ENCODE measurements around the gene MED6. TPM values are rescaled to one million over a fixed set of nuclear protein-coding genes. Genes with fewer than 3 reads are reported as not detected.

The MED6 gene
- total RNA-seq, 1 donor from 2014 or later: 55.2 TPM

GRCh38 chr14:70640938-70641547 lies 40.6 kb upstream of the MED6 start:
- Mint-ChIP-seq H3K36me3 (ENCODE audit: unreplicated experiment) (peaks cover 4% of the 10 kb centered on the region), H3K4me3 (ENCODE audit: unreplicated experiment) (peak overlapping the region; percentile 93), H3K27me3 (ENCODE audit: unreplicated experiment) (peaks cover 24% of the 10 kb centered on the region), H3K4me1 (ENCODE audit: low read depth, unreplicated experiment) (peaks cover 16% of the 10 kb centered on the region), H3K9me3 (ENCODE audit: unreplicated experiment) (peaks cover 17% of the 10 kb centered on the region), H3K27ac (ENCODE audit: unreplicated experiment) (peak overlapping the region; percentile 90)
- no peak for TF ChIP-seq CTCF (IDR thresholded peaks at IDR 0.05; ENCODE audit: partially characterized antibody, unreplicated experiment)
- peak; percentile 50 for DNase-seq

GRCh38 chr14:70638416-70638815 lies 38.0 kb upstream of the MED6 start:
- Mint-ChIP-seq H3K9me3 (ENCODE audit: unreplicated experiment) (peaks cover 14% of the 10 kb centered on the region), H3K4me1 (ENCODE audit: low read depth, unreplicated experiment) (peaks cover 12% of the 10 kb centered on the region), H3K36me3 (ENCODE audit: unreplicated experiment) (peaks cover 6% of the 10 kb centered on the region), H3K27ac (ENCODE audit: unreplicated experiment) (no peak overlapping the region), H3K27me3 (ENCODE audit: unreplicated experiment) (peaks cover 18% of the 10 kb centered on the region), H3K4me3 (ENCODE audit: unreplicated experiment) (no peak overlapping the region)
- no peak for TF ChIP-seq CTCF (IDR thresholded peaks at IDR 0.05; ENCODE audit: partially characterized antibody, unreplicated experiment)
- no peak for DNase-seq

- H3K9me3 Mint-ChIP-seq (ENCODE audit: unreplicated experiment): peaks cover 3% of the 10 kb centered on the region
- no peak for TF ChIP-seq CTCF (IDR thresholded peaks at IDR 0.05; ENCODE audit: partially characterized antibody, unreplicated experiment)
- H3K4me1 Mint-ChIP-seq (ENCODE audit: low read depth, unreplicated experiment): peaks cover 4% of the 10 kb centered on the region
- H3K27me3 Mint-ChIP-seq (ENCODE audit: unreplicated experiment): peaks cover 7% of the 10 kb centered on the region
- no peak for DNase-seq
- no peak overlapping the region for H3K27ac Mint-ChIP-seq (ENCODE audit: unreplicated experiment)
- H3K36me3 Mint-ChIP-seq (ENCODE audit: unreplicated experiment): peaks cover 6% of the 10 kb centered on the region
- H3K4me3 Mint-ChIP-seq (ENCODE audit: unreplicated experiment): no peak overlapping the region
Measured at GRCh38 chr14:70635971-70636595, 35.6 kb upstream of the MED6 start.

GRCh38 chr14:70631948-70632347 lies 31.5 kb upstream of the MED6 start:
- no peak for DNase-seq
- Mint-ChIP-seq H3K9me3 (ENCODE audit: unreplicated experiment) (peaks cover 1% of the 10 kb centered on the region), H3K4me1 (ENCODE audit: low read depth, unreplicated experiment) (no peaks in the 10 kb centered on the region), H3K36me3 (ENCODE audit: unreplicated experiment) (peaks cover 10% of the 10 kb centered on the region), H3K27ac (ENCODE audit: unreplicated experiment) (no peak overlapping the region), H3K27me3 (ENCODE audit: unreplicated experiment) (peaks cover 1% of the 10 kb centered on the region), H3K4me3 (ENCODE audit: unreplicated experiment) (no peak overlapping the region)
- TF ChIP-seq CTCF (IDR thresholded peaks at IDR 0.05; ENCODE audit: partially characterized antibody, unreplicated experiment): no peak

GRCh38 chr14:70624972-70625371 lies 24.5 kb upstream of the MED6 start:
- Mint-ChIP-seq H3K27me3 (ENCODE audit: unreplicated experiment) (peaks cover 1% of the 10 kb centered on the region), H3K36me3 (ENCODE audit: unreplicated experiment) (peaks cover 16% of the 10 kb centered on the region), H3K4me1 (ENCODE audit: low read depth, unreplicated experiment) (peaks cover 3% of the 10 kb centered on the region), H3K27ac (ENCODE audit: unreplicated experiment) (no peak overlapping the region), H3K9me3 (ENCODE audit: unreplicated experiment) (peaks cover 5% of the 10 kb centered on the region), H3K4me3 (ENCODE audit: unreplicated experiment) (no peak overlapping the region)
- DNase-seq: no peak
- TF ChIP-seq CTCF (IDR thresholded peaks at IDR 0.05; ENCODE audit: partially characterized antibody, unreplicated experiment): no peak
